ENCODE results near the gene HOXB2.

HOXB2 gene

GRCh38 chr17:48564188-48565021 is 19.5 kb upstream of the HOXB2 start:
- H3K4me3 ChIP-seq (ENCODE audit: low read depth, low read length): no peak overlapping the region
- TF ChIP-seq CTCF (conservative IDR thresholded peaks at IDR 0.05; ENCODE audit: low read depth, low read length): no peak
- DNase-seq (ENCODE audit: low read depth): no peak

GRCh38 chr17:48563867-48564187 is 18.9 kb upstream of the HOXB2 start:
- no peak for TF ChIP-seq CTCF (conservative IDR thresholded peaks at IDR 0.05; ENCODE audit: low read depth, low read length)
- no peak for DNase-seq (ENCODE audit: low read depth)
- no peak overlapping the region for H3K4me3 ChIP-seq (ENCODE audit: low read depth, low read length)

- no peak for DNase-seq (ENCODE audit: low read depth)
- no peak overlapping the region for H3K4me3 ChIP-seq (ENCODE audit: low read depth, low read length)
- TF ChIP-seq CTCF (conservative IDR thresholded peaks at IDR 0.05; ENCODE audit: low read depth, low read length): no peak
Observed at GRCh38 chr17:48563385-48563838, 18.5 kb upstream of the HOXB2 start.

GRCh38 chr17:48562934-48563333 is 18.0 kb upstream of the HOXB2 start:
- no peak for DNase-seq (ENCODE audit: low read depth)
- no peak for TF ChIP-seq CTCF (conservative IDR thresholded peaks at IDR 0.05; ENCODE audit: low read depth, low read length)

GRCh38 chr17:48561884-48562810 is 17.2 kb upstream of the HOXB2 start:
- DNase-seq (ENCODE audit: low read depth): no peak
- H3K4me3 ChIP-seq (ENCODE audit: low read depth, low read length): no peak overlapping the region
- no peak for TF ChIP-seq CTCF (conservative IDR thresholded peaks at IDR 0.05; ENCODE audit: low read depth, low read length)

More at GRCh38 chr17:48562934-48563333, 18.0 kb upstream of the HOXB2 start:
- H3K4me3 ChIP-seq (ENCODE audit: low read depth, low read length): no peak overlapping the region

GRCh38 chr17:48559840-48560817 is 15.2 kb upstream of the HOXB2 start:
- DNase-seq (ENCODE audit: low read depth): no peak
- no peak for TF ChIP-seq CTCF (conservative IDR thresholded peaks at IDR 0.05; ENCODE audit: low read depth, low read length)
- H3K4me3 ChIP-seq (ENCODE audit: low read depth, low read length): no peak overlapping the region
